CD4-positive, alpha-beta T cell treated with Interleukin-2 at 100 ng/mL for 4 hours (primary cell): ENCODE data around the gene APIP.
"Not testable (repeated sequence)": the region's sequence is repeated elsewhere in the genome, so short reads cannot be mapped to it uniquely, and the experiment has no call there.

Experiments used
- DNase-seq: peaks from one replicate; pipeline ENCODE4 v3.0.0-alpha.2; 2020; ENCODE audit warnings: low spot score

The APIP gene

DNA sequence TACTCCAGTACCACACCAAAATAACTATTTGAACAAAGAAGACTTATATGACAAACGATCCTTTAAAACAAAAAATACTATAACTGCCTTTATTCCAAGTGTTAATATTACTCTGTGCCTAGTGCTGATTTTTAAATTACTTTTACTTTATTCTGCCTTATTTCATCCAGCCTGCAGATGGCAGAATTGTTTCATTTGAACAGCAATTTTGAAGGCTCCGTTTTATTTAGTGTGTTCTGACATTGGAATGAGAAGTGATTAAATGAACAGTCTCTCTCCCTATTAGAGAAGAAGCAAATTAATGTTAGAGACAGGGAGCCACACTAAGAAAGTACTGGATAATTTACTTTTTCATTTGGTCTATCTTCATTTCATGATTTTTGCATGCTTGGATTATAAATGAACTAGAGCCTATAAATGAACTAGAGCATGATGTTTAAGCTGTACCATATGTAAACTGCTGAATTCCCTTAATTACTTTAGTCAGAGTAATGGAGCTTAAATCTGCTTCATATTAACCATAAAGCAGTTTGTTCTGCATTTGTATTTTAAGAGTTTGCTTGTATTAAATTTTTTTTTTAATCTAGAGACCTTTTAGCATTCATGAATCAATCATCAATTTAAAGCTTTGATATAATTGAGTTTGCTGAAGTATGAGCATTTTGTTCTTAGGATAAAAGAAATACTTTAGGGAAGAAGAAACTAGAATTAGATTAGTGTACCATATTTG is 10.1 kb upstream of the APIP start:
- peak; percentile 71 for DNase-seq

DNA sequence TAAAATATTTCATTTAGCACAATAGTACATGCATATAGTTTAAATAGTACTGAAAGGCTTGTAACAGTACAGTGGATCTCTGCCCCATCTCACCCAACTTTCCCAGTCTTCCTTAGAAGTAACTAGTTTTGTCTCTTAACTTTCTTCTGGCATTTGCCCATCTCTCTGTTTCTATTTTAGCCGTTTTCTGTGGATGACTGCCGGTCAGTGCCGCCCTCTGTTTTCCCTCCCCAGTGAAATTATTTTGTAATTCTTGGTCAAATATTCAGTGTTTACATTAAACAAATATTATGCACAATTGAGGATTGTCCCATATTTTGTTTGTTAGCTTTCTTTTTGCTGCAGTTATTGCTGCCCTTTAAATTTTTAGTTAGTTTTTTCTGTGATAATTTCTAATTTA is 8.5 kb upstream of the APIP start:
- DNase-seq: no peak

DNA sequence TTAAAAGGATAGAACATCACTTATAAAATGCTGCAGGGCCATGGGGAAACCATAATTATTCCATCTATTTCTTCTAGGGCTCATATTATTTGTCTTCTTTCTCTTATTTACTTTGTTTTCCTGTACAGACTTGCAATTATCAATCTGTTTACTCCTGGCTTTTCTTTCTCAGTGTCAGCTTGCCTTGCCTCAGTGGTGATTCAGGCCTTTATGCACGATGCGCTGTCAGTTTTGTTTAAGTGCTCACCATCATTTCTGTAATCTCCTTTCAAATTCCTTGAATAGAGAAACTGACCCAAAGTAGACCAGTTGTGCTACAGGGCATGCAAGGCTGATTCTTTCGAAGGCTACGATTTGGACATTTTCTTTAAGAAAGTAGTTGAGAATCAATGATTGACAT is 5.0 kb upstream of the APIP start:
- DNase-seq: no peak

DNA sequence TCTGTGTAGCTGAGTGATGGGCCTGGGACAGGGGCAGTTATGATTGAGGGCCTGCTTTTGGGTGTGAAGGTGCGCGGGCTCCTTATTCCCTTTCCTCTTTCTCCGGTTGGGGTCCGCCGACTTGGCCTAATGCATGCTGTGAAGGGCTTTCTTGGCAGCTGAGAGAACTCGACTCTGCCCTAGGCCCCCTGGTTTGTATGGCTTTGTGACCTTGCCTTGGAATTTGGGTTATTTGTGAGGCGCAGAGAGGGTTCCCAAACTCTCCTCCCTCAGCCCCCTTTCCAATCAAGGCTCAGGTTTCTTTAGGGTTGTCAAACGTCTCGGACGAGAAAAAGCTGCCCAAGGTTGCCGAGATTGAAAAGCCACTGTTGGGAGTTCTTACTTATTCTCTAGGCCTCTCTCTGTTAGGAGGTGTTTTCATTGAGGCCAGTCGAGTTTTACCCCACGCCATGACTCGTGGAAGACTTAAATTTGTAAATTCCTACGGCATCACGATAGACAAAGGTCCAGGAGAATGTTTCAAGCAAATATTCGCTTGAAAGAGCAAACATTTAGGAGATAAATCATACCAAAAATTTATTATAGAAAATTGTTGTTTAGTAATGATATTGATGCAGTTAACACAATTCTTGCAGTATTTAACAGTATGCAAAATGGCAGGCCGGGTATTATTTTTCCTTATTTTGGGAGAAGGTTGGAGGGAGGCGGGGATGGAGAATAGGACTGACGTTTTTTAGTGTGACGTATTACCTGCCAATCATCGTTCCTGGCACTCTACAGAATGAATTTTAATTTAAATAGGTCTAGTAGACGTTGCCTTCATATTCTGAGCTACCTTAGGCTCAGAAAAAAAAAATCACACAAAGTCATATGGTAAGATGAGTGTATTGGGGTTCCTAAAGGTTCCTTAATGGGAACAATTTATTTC is 928 bp upstream of the APIP start:
- DNase-seq: no peak

DNA sequence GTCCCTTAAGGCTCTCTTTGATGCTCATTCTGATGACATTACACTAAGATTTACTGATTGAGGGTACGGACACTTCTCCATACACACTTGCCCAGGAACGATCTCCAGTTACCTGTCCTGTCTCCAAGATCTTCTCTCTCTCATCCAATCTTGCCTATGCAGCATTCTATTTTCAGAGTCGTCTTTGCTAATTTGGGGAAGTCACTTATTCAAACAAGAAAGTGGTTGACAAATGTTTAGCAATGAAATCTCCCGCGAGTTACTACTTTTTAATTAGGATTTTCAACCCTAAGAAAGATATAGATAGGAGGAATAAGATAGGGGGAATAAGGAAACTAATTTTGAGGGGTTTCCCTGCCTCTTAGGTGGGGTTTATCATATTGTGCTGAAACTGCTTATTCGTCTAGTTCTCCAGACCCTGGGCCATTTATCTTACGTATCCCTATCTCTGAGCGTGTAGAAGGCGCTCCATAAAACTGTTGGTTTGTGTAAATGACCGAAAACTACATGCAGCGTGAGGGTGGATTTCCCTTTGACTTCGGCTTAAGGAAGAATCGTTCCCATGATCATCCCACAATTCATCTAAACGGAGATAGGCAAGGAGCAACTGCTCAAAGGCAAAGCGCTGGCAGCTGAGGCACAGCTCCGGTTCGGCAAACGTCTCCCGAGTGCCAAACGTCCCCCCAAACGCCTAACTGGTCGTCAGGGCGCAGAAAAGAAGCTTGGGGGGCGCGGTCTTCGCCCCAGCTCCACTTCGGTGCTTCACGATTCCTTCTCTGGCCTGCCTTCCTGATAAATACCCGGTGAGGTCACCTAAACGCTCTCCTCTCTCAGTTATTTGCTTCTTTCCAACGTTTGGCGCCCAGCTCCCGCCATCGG is 804 bp downstream of the APIP start:
- no peak for DNase-seq

DNA sequence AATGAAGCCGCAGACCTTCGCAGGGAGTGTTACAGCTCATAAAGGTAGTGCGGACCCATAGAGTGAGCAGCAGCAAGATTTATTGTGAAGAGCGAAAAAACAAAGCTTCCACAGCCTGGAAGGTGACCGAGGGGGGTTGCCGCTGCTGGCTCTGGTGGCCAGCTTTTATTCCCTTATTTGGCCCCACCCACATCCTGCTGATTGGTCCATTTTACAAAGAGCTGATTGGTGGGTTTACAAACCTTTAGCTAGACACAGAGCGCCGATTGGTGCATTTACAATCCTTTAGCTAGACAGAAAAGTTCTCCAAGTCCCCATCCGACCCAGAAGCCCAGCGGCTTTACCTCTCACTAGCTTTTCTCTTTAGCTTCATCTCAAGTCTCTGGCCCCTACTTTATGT is 2.6 kb downstream of the APIP start:
- not testable (repeated sequence) for DNase-seq

DNA sequence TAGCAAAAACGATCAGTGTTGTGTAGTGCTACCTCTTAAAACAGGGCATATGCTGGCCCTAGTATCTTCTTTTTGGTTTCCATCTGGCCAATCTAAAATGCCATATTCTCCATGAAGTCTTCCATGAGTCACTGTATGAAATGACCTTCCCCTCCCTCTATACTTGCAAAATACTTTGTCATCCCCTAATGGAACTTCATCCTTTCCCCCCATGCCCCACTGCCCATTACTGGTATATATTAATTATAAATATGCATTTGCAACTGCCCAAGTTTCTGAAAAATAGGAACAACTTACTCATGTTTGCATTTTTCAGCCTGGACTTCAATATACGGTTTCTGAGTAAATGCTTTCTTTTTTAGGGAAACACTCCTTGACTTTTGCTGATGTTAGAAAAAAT is 4.5 kb downstream of the APIP start:
- no peak for DNase-seq

DNA sequence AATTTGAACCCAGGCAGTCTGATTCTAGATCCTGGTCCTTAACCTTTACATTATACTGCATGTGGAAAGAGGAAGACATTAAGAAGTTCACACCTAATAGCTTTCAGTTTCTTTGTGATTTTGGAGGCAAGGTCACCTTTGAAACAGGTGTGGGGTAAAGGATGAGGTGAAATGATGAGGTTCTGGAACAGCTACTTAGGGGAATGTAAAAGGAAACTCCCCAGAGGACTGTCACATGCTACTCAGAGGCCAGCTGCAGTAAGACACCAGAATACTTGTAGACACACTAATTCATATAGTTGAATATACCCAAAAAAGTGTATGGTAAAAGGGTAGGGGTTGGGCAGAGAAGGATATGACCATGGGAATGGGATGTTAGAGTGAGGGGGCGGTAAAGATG is 5.4 kb downstream of the APIP start:
- no peak for DNase-seq

DNA sequence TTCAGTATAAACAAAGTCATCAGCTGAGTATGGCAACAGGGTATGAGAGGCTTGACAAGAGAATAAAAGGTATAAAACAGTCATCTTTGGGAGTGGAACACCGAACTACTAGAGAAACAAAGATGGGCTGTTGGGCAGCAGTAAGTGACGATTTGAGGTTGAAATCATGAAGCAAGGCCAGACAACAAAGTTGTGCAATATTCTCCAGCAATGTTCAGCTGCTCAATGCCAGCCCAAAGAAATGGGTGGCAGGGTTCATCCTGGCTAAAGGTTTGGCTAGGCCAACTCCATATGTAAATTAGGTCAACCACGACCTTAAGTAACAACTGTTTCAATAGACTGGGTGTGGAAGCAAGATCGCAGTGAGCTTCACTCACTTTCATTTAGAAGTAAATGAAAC is 6.2 kb downstream of the APIP start:
- DNase-seq: no peak

DNA sequence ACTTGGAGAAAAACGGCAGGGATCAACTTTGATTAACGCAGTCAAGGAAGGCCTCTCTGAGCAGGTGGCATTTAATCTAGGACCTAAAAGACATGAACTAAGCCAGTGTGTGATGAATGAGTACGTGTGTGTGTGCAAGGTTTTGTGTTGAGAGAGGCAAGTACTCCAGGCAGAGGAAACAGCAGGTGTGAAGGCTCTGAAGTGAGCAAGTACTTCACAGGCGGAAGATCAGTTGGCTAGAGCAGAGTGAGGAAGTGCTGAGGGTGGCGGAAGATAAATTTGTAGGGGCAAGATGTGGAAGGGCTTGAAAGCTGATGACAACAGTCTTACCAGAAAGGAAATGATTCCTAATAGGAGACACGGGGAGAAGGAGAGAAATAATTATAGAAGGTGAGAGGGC is 6.8 kb downstream of the APIP start:
- no peak for DNase-seq

DNA sequence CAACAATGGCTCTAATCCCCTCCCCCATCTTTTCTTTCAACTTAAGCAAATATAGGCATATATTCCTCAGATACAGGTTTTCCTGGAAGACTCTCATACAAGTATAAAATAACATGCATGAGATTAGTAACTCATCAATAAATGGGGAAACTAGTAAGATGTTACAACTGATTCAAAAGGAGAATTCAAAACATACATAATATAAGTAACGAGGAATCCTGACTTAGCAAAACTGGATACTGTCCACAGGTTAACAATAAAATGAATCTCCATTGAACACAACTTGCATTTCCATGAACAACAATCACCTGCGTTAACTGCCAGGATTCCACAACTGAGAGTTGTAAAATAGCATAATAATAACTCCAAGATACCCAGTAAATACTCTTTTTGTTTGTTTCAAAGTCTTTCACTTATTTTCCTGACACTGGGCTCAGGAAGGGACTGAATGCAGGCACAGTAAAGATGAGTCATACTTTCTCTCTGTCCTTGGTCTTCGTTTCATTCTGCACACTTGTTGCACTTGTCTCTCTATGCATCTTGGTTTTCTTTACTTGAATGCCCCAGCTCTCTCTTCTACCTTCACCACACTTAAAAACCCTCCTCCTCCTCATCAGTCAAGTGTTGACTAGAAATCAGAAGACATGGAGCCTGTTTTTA is 8.1 kb downstream of the APIP start:
- no peak for DNase-seq

DNA sequence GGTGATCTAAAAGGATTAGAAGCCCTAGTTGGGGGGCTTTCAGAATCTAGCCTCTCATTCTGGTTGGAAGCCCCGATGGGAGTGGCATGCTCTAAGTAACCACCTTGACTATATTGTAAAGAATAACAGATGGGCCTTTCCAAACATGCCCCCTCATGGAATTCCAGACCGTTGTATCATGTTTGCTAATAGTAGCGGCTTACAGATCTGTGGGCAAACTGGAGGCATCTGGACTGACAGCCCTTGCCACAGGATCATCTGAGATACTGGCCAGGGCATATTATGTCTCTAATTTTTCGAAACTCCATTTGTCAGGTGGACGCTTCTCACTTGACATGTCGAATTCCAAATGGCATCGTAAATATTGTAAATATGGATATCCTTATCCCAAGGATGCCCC is 10.5 kb downstream of the APIP start:
- no peak for DNase-seq

DNA sequence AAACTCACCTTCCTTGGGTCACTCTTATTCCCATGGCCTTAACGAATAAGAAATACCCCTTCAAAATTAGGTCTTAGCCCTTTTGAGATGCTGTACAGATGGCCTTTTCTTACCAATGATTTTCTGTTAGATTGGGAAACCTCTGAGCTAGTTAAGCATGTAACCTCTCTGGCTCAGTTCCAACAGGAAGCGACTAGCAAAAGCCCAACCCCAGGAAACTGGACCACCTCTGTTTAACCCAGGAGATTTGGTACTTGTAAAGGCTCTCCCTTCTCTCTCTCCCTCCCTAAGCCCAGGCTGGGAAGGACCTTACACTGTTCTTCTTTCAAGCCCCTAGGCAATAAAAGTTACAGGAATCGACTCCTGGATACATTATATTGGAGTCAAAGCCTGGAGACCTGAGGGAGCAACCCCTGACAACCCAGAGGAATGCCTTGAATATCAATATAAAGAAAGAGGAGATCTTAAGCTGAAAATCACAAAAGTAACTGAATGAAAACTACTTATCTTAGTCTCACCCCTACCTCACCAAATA is 11.7 kb downstream of the APIP start:
- no peak for DNase-seq

DNA sequence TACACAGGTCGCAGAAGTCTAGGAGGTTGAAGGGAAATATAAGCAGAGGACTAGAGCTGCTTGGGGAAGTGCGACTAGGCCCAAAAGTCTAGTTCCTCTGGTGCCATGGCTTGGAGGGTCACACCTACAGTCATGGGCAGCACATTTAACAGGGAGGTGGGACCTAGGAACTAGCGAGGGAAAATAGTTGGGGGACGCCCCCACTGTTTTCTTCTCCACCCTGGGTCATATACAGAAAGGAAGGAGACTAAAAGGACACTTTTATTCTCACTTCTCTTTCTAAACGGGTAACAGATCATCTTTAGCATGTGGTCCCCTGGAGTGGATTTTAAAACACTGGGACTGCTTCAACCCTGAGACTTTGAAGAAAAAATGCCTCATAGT is 16.6 kb downstream of the APIP start:
- DNase-seq: no peak

DNA sequence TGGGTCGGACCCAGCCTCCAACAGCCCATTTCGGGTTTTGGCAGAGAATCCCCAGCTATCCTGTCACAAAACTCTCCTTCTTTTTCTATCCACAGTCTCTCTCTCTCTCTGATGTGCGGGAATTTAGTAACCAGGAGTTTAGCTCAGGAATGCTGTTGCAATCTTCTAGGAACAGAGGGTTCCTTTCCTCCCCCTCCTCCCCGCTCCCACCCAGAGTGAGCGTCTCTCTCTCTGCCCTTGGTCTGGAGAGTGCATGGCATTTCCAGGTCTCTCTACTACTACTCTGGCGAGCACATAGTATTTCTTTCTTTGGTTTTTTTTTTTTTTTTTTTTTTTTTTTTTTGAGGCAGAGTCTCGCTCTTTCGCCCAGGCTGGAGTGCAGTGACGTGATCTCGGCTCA is 17.7 kb downstream of the APIP start:
- DNase-seq: no peak

DNA sequence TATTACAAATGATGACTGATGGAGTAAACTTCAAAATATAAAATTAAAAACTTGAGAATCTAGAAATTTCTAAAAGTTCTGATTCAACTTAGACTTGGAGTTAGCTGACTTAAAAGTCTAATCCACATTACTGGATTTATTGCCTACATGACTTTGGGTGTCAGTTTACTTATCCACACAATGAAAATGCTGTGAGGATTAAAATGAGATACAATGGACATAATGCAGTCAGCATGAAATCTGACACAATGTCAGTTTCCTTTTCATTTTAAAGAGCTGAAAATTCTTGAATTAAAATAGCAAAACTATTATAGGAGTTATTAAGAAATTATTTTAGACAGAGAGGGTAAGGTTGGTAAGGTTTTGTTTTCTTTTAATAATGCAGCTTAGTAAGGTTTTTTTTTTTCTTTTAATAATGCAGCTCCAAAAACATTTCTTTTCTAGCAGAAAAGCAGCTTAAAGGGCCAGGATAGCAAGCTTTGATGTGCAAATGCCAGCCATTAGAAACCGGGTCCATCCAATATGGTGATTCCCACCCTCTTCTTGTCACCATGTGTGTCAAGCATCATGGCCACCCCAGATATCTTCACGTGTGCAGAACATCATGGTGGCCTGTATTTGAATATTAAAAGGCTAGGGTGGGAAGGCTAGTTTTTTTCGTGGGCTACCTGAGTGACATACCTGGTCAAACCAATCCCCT is 18.9 kb downstream of the APIP start:
- DNase-seq: no peak

DNA sequence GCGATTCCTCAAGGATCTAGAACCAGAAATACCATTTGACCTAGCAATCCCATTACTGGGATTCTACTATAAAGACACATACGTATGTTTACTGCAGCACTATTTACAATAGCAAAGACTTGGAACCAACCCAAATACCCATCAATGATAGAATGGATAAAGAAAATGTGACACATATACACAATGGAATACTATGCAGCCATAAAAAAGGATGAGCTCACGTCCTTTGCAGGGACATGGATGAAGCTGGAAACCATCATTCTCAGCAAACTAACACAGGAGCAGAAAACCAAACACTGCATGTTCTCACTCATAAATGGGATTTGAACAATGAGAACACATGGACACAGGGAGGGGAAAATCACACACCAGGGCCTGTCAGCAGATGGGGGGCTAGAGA is 20.0 kb downstream of the APIP start:
- not testable (repeated sequence) for DNase-seq

DNA sequence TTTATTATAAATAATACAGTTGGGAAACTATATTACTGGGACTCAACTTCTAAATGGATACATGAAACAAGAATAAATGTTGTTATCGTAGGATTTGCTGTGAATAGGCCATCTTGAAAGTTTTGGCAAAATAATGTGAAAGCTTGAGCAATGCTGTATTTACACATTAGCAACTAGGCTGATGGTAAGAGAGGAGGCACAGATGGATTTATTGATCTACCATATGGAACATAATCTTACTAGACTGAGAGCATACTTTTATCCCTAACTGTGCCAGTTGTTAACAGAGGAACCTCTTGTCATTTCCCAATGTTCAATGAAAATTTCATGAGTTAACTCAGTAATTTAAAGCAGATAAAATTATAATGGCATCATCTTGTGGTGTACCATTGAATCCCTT is 22.8 kb downstream of the APIP start:
- DNase-seq: no peak

DNA sequence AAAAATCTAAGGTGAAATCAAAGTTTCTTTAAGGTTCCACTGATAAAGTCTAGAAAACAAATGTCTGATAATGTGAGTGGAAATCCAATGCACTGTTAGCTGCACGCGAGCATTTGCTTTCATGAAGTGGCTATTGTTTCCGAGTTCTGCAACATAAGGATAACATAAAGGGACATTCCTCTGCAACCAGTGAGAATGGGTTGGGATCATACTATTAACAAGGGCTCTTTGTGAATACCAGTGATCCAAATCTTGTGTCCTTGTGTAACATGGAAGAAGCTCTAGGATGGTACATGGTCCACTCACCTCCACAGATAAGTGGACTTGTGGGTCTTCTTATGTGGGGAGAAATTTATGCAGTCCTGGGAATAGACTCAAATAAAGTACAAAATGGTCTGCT is 24.6 kb downstream of the APIP start:
- DNase-seq: no peak

DNA sequence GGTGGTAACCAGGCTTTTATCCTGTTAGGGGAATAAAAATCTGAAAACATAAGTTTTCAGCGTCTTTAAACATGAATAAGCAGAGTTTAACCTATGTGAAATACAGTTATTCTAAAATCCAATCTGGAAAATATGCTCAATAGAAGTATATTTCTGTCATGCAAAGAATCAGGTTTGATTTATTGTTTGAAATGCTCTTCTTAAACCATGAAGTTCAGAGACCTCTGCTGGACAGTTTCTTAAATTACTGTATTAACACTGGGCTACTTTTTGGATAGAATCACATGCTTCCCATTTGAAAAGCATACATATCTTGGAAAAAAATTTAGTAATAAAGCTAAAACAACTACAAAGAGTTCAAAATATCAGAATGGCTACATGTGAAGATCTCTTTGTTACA is 25.4 kb downstream of the APIP start:
- peak; percentile 15 for DNase-seq

DNA sequence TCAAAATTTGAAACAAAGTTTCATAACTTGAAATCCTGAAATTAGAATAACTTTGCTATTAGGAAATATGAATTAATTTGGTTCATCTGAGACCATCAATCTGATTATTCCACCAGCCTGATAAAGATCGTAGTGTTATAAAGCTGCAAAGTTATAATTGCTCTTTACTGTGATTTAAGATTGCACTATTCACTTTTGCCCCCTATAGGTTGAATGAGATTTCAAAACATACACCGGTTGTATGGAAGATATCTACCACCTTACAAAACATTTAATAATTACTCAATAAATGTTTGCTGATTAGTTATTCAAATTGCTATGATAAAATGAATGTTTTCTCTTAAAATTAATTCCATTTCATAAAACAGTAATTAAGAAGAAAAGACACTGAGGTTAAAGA is 26.1 kb downstream of the APIP start:
- DNase-seq: no peak
